Vagina (tissue), 2 donors: ENCODE data around the gene FBXL16.

Source experiments
- CTCF ChIP-seq, 3 experiments: fragments of 450-650 bp in 2 of 3; fragments of 200-600 bp in 1 of 3; sonication (generic) in 1 of 3; IDR thresholded peaks; one replicate each; pipeline ENCODE4 v1.5.1; 2017 to 2019; ENCODE audit warnings: antibody characterized with exemption in 3 of 3, mild to moderate bottlenecking in 2 of 3, moderate library complexity in 2 of 3
- POLR2AphosphoS5 ChIP-seq, 2 donors: sonication (generic); formaldehyde crosslinking; IDR thresholded peaks; one replicate each; pipeline ENCODE4 v1.9.0; 2017; ENCODE audit warnings: antibody characterized with exemption in 2 of 2, mild to moderate bottlenecking in 2 of 2, low read depth in 1 of 2; ENCODE audit not compliant: insufficient read depth in 1 of 2

GRCh38 chr16:648071-648780, 57.4 kb downstream of the FBXL16 start:
- TF ChIP-seq CTCF (IDR thresholded peaks at IDR 0.05) (no peak), POLR2AphosphoS5 (IDR thresholded peaks at IDR 0.05; ENCODE audit: insufficient read depth in 1 of 2, low read depth in 1 of 2) (no peak)
